HTERT RPE-1 (cell line): Measurements from ENCODE around the gene PLXND1.
"Not testable (repeated sequence)": the region's sequence is repeated elsewhere in the genome, so short reads cannot be mapped to it uniquely, and the experiment has no call there.

Experiments
- in situ Hi-C: fragments of 300-500 bp; cut with MboI; formaldehyde crosslinking; loops from 4 replicates; pipeline ENCODE4 v1.14.3; 2020; ENCODE audit warnings: low sequenced_read_pairs

PLXND1 gene

GRCh38 chr3:129606636-129607390 lies at the start of gene PLXND1:
Gene PLXND1 (minus strand): TSS chr3:129606676. CDS start chr3:129606639, 37 bp downstream.
- in situ Hi-C loops, result no loop called here

- in situ Hi-C loops, result loop anchor here (25.0 kb wide), 1 partner anchor 157 kb away; no protein-coding TSS in a partner anchor
These were observed 48.8 kb upstream of the PLXND1 start for GRCh38 chr3:129655291-129655700.

GRCh38 chr3:129654131-129654530 lies 47.7 kb upstream of the PLXND1 start:
- in situ Hi-C loops, result loop anchor here (25.0 kb wide), 1 partner anchor 158 kb away; no protein-coding TSS in a partner anchor

GRCh38 chr3:129653019-129653418 lies 46.5 kb upstream of the PLXND1 start:
- in situ Hi-C loops, result loop anchor here (25.0 kb wide), 1 partner anchor 159 kb away; no protein-coding TSS in a partner anchor

GRCh38 chr3:129651435-129652202 lies 45.1 kb upstream of the PLXND1 start:
- in situ Hi-C loops, result loop anchor here (25.0 kb wide), 1 partner anchor 161 kb away; no protein-coding TSS in a partner anchor

GRCh38 chr3:129650256-129650872 lies 43.9 kb upstream of the PLXND1 start:
- in situ Hi-C loops, result loop anchor here (25.0 kb wide), 1 partner anchor 162 kb away; no protein-coding TSS in a partner anchor

- in situ Hi-C loops, result no loop called here
These were observed 41.9 kb upstream of the PLXND1 start for GRCh38 chr3:129648391-129648790.

GRCh38 chr3:129645286-129645685 lies 38.8 kb upstream of the PLXND1 start:
- in situ Hi-C loops, result no loop called here

GRCh38 chr3:129644836-129645235 lies 38.4 kb upstream of the PLXND1 start:
- in situ Hi-C loops, result no loop called here

- in situ Hi-C loops, result not testable (repeated sequence)
These were observed 35.2 kb upstream of the PLXND1 start for GRCh38 chr3:129641567-129642260.

- in situ Hi-C loops, result not testable (repeated sequence)
These were observed 34.5 kb upstream of the PLXND1 start for GRCh38 chr3:129640985-129641384.

- in situ Hi-C loops, result no loop called here
These were observed 32.0 kb upstream of the PLXND1 start for GRCh38 chr3:129638481-129638880.

GRCh38 chr3:129636082-129636481 lies 29.6 kb upstream of the PLXND1 start:
- in situ Hi-C loops, result no loop called here

GRCh38 chr3:129635656-129636055 lies 29.2 kb upstream of the PLXND1 start:
- in situ Hi-C loops, result no loop called here

- in situ Hi-C loops, result no loop called here
These were observed 27.4 kb upstream of the PLXND1 start for GRCh38 chr3:129633751-129634481.

GRCh38 chr3:129632977-129633376 lies 26.5 kb upstream of the PLXND1 start:
- in situ Hi-C loops, result no loop called here

- in situ Hi-C loops, result no loop called here
These were observed 26.1 kb upstream of the PLXND1 start for GRCh38 chr3:129632556-129632955.

- in situ Hi-C loops, result no loop called here
These were observed 25.6 kb upstream of the PLXND1 start for GRCh38 chr3:129632056-129632455.

- in situ Hi-C loops, result no loop called here
These were observed 22.5 kb upstream of the PLXND1 start for GRCh38 chr3:129629011-129629410.

- in situ Hi-C loops, result no loop called here
These were observed 21.7 kb upstream of the PLXND1 start for GRCh38 chr3:129628169-129628522.
